Measurements from ENCODE around the gene SHROOM2.

DNA sequence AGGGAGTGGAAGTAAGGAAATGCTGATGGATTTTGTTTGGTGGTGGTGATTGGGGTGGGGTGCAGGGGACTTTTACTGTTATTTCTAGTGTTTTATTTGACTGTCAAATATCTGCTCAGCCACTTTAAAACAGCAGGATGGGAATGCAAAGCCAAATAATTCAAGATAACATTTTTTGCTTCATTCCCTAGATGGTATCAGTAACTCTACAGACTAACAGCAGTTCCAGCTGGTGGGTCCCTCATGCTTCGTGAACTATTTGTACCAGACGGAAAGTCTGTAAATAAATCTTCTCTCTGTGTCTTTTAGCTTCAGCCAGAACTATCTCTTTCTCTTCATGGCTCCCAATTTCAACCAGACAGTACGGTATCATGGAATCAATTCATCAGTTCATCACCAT, 48.1 kb upstream of the SHROOM2 start:
- TF ChIP-seq POLR2A (IDR thresholded peaks at IDR 0.05) (no peak), CTCF (IDR thresholded peaks at IDR 0.05) (no peak)
